Stimulated activated CD8-positive, alpha-beta memory T cell treated with anti-CD3 and anti-CD28 coated beads, Interleukin-12 subunit alpha, Interleukin-12 subunit beta, amount 100 ng/mL, for 24 hours (primary cell): ENCODE results near the gene SMIM41.

Experiments
- DNase-seq: peaks from one replicate; pipeline ENCODE4 v3.0.0-alpha.2; 2020; ENCODE audit errors: extremely low read depth

Gene SMIM41

GRCh38 chr12:52050758-52051541 is 28.6 kb upstream of the SMIM41 start, which contains the start of gene NR4A1:
NR4A1 (plus strand) TSS chr12:52051442; CDS start chr12:52054329, 2,887 bp downstream.
- DNase-seq = peak; percentile 98

- no peak for DNase-seq
Observed at GRCh38 chr12:52052468-52053186, 26.9 kb upstream of the SMIM41 start.

- no peak for DNase-seq
Observed at GRCh38 chr12:52053536-52054209, 25.8 kb upstream of the SMIM41 start.

GRCh38 chr12:52054231-52054832 is 25.2 kb upstream of the SMIM41 start:
- no peak for DNase-seq

- DNase-seq = no peak
Observed at GRCh38 chr12:52054833-52055730, 24.4 kb upstream of the SMIM41 start.

- DNase-seq = no peak
Observed at GRCh38 chr12:52055731-52056711, 23.5 kb upstream of the SMIM41 start.

GRCh38 chr12:52056801-52057637 is 22.5 kb upstream of the SMIM41 start:
- DNase-seq = no peak

GRCh38 chr12:52057638-52058576 is 21.6 kb upstream of the SMIM41 start:
- no peak for DNase-seq

GRCh38 chr12:52058631-52059361 is 20.7 kb upstream of the SMIM41 start:
- no peak for DNase-seq

- DNase-seq = no peak
Observed at GRCh38 chr12:52059582-52060497, 19.7 kb upstream of the SMIM41 start.

- no peak for DNase-seq
Observed at GRCh38 chr12:52060498-52061177, 18.9 kb upstream of the SMIM41 start.

- DNase-seq = no peak
Observed at GRCh38 chr12:52061470-52062166, 17.9 kb upstream of the SMIM41 start.

GRCh38 chr12:52062167-52063081 is 17.1 kb upstream of the SMIM41 start:
- DNase-seq = no peak
